GM13977 (cell line): ENCODE data around the gene ERVW-1.
"Not testable (repeated sequence)": the region's sequence is repeated elsewhere in the genome, so short reads cannot be mapped to it uniquely, and the experiment has no call there.

ENCODE experiments used
- DNase-seq: peaks from one replicate; pipeline ENCODE4 v3.0.0; 2012; ENCODE audit warnings: low spot score
- CTCF ChIP-seq: IDR thresholded peaks from 2 replicates; pipeline ENCODE4 v1.5.1; 2012; ENCODE audit warnings: mild to moderate bottlenecking, control low read depth; ENCODE audit not compliant: insufficient read depth; ENCODE audit errors: extremely low read depth, missing control alignments
- in situ Hi-C: fragments of 300-500 bp; cut with MboI; formaldehyde crosslinking; loops from one replicate; pipeline ENCODE4 v1.12.0; 2022; ENCODE audit warnings: low sequenced_read_pairs, low pct_unique_long_range_greater_than_20kb, mixed read lengths, inconsistent platforms; ENCODE audit not compliant: unreplicated experiment

Gene ERVW-1

GRCh38 chr7:92477681-92478080 is at the start of gene ERVW-1:
TSS of gene ERVW-1 (minus strand) at chr7:92477946. CDS start at chr7:92470381, 7,565 bp downstream.
- in situ Hi-C loops, DNase-seq: not testable (repeated sequence)

- no peak for DNase-seq
- no peak for TF ChIP-seq CTCF
- in situ Hi-C loops = no loop called here
Observed at GRCh38 chr7:92523110-92523509, 45.4 kb upstream of the ERVW-1 start.

- no peak for TF ChIP-seq CTCF
- no peak for DNase-seq
- in situ Hi-C loops = no loop called here
Observed at GRCh38 chr7:92520024-92520423, 42.3 kb upstream of the ERVW-1 start.

GRCh38 chr7:92517631-92518030 is 39.9 kb upstream of the ERVW-1 start:
- DNase-seq = no peak
- in situ Hi-C loops = no loop called here
- no peak for TF ChIP-seq CTCF

GRCh38 chr7:92513167-92513902 is 35.6 kb upstream of the ERVW-1 start:
- TF ChIP-seq CTCF = no peak
- no peak for DNase-seq
- in situ Hi-C loops = no loop called here

- in situ Hi-C loops = no loop called here
- no peak for DNase-seq
- no peak for TF ChIP-seq CTCF
Observed at GRCh38 chr7:92508946-92509345, 31.2 kb upstream of the ERVW-1 start.

- in situ Hi-C loops = no loop called here
- DNase-seq = no peak
- no peak for TF ChIP-seq CTCF
Observed at GRCh38 chr7:92506363-92506762, 28.6 kb upstream of the ERVW-1 start.
